Prostate gland (tissue), 2 donors: ENCODE data around the gene TREX2.

Experiments
- CTCF ChIP-seq, 4 experiments: fragments of 200-600 bp in 2 of 4; fragments of 450-650 bp in 2 of 4; sonication (generic) in 2 of 4; IDR thresholded peaks; 1 replicate in 3 of 4; 2 replicates in 1 of 4; pipeline ENCODE4 v1.5.1; 2016 to 2019; ENCODE audit warnings: antibody characterized with exemption in 4 of 4, mild to moderate bottlenecking in 2 of 4, moderate library complexity in 2 of 4
- POLR2A ChIP-seq: fragments of 450-650 bp; IDR thresholded peaks from one replicate; pipeline ENCODE4 v1.6.1; 2016; ENCODE audit warnings: antibody characterized with exemption, mild to moderate bottlenecking
- POLR2AphosphoS5 ChIP-seq: sonication (generic); formaldehyde crosslinking; IDR thresholded peaks from one replicate; pipeline ENCODE4 v1.6.1; 2017; ENCODE audit warnings: antibody characterized with exemption

GRCh38 chrX:153463556-153463955 is 17.7 kb upstream of the TREX2 start:
- TF ChIP-seq CTCF (IDR thresholded peaks at IDR 0.05) (no peak), POLR2A (no peak), POLR2AphosphoS5 (no peak)
